ENCODE data around the gene FSD1. TPM values are rescaled to one million over a fixed set of nuclear protein-coding genes. Genes with fewer than 3 reads are reported as not detected.

FSD1 gene
- total RNA-seq, 1 donor from 2014 or later: not detected

GRCh38 chr19:4357921-4358326, 53.5 kb downstream of the FSD1 start:
- DNase-seq: no peak
- no peak for ATAC-seq (ENCODE audit: poor library complexity)
- intact Hi-C loops (cut with DNase I): no loop called here

DNA sequence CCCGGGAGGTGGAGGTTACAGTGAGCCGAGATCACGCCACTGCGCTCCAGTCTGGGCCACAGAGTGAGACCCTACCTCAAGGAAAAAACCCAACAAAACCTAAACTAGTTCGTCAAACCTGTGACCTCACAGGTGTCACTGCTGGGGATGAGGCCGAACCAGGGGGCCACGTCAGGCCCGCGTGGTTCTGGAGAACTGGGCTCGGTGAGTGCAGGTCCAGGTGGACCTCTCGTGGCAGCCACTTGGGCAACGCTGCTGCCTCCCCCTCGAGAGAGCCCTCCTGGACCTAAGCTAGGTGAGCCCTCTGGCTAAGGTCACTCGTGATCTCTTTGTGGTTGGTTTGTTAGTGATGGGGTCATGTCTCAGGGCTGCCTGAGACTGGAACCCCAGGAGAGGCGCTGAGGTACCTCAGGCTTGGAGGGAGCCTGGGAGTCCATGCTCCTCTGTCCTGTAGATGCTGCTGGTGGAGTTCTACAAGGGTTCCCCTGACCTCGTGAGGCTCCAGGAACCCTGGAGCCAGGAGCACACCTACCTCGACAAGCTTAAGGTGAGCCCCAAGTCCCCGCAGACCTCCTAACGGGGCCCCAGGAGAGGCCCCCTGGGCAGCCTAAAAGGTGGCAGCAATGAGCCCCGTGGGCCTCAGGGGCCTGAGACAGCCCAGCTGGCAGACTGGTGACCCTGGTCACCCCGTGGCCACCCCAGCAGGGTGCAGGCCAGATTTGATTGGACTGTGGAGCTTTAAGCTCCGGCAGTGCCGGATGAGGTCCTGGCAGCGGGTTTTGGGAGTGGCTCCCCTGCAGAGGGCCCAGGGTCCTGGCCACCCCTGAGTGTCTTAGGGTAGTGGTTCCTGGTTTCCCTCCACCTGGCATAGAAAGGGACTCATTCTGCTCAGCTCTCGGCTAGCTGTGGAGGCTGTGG, 54.6 kb downstream of the FSD1 start:
- ATAC-seq (ENCODE audit: poor library complexity) (no peak), DNase-seq (no peak)
- intact Hi-C loops (cut with DNase I): no loop called here

DNA sequence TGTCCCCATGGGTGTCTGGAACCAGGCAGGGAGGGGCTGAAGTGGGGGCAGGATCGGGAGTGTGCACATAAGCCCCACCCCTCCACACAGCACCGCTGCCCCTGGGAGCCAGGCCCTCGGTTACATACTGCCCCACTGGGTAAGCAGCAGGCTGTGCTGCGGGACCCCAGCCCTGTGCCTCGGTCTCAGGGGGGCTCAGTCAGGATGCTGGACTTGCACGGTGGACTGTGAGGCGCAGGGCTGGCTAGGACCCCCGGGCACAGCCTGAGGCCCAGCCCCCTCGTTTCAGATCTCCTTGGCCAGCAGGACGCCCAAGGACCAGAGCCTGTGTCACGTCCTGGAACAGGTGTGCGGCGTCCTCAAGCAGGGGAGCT, 55.2 kb downstream of the FSD1 start:
- ATAC-seq (ENCODE audit: poor library complexity) (no peak), DNase-seq (no peak)
- intact Hi-C loops (cut with DNase I): no loop called here

DNA sequence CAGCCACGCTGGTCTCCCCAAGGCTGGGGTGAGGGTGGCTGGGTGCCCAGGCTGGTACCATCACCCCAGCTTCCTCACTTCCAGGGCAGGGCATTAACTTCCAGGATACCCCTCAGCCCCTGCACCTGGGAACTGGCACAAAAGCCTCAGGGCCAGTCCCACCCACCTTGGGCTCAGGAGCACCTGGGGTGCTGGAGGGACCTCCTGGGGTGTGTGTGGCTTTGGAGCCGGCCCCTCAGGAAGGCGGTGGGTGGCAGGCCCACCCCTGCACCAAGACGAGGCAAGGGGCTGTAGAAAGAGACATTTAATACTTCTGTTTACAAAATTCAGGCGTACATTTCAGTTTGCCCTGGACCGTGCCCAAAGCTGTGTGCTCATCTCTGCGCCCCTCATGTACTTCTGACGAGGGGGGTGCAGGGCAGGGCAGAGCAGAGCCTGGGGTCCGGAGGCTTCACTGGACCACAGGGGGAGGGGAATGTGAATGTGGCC, 55.7 kb downstream of the FSD1 start:
- intact Hi-C loops (cut with DNase I): no loop called here
- DNase-seq (no peak), ATAC-seq (ENCODE audit: poor library complexity) (no peak)

GRCh38 chr19:4360641-4361151, 56.3 kb downstream of the FSD1 start:
- ATAC-seq (ENCODE audit: poor library complexity) (no peak), DNase-seq (no peak)
- intact Hi-C loops (cut with DNase I): no loop called here

DNA sequence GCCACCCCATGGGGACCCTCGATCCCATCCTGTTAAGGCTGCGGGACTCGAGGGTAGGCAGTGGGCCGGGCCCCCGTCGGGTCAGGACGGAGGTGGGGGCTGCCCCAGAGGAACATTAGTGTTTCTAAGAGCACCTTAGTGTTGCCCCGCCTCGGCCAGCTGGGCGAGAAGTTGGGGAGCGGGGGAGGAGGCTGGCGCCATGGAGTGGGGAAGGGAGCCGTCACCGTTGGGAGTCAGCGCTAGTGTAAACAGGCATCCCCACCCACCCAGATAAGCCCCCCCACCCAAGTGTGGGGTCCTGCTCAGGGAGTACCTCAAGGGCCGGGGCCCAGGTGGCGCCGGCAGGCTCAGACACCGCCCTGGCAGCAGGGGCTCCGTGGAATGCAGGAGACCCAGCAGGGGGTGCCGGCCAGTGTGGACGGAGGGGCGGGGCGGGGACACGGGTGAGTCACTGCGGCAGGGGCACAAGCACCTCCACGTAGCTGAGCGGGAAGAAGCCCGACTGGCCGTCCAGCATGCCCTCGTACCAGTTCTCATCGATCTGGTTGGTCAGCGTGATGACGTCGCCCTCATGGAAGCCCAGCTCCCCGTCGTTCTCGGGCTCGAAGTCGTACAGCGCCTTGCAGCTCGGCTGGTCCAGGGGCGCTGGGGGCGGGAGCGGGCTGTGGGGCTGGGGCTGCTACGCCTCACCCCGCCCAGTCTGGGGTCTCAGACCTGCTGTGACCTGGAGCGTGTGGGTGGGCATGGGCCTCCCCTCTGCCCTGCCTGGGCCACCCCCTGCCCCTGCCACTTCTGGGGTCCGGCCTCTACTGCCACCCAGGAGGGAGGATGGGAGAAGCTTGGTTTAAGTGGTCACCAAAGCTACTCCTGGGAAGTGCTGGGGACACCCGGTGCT, 57.0 kb downstream of the FSD1 start:
- ATAC-seq (ENCODE audit: poor library complexity) (no peak), DNase-seq (no peak)
- intact Hi-C loops (cut with DNase I): no loop called here

- intact Hi-C loops (cut with DNase I): no loop called here
Measured at GRCh38 chr19:4362101-4362828, 57.9 kb downstream of the FSD1 start.

GRCh38 chr19:4362831-4363545, 58.6 kb downstream of the FSD1 start:
- intact Hi-C loops (cut with DNase I): no loop called here
- no peak for ATAC-seq (ENCODE audit: poor library complexity)
- DNase-seq: no peak

More at GRCh38 chr19:4362101-4362828, 57.9 kb downstream of the FSD1 start:
- ATAC-seq (ENCODE audit: poor library complexity): no peak
- DNase-seq: no peak

- intact Hi-C loops (cut with DNase I): no loop called here
- ATAC-seq (ENCODE audit: poor library complexity) (no peak), DNase-seq (no peak)
Measured at GRCh38 chr19:4363571-4364304, 59.3 kb downstream of the FSD1 start.

- ATAC-seq (ENCODE audit: poor library complexity) (no peak), DNase-seq (no peak)
Measured at GRCh38 chr19:4365341-4365740, 60.9 kb downstream of the FSD1 start.

GRCh38 chr19:4365791-4366665, 61.6 kb downstream of the FSD1 start:
- ATAC-seq (ENCODE audit: poor library complexity) (no peak), DNase-seq (no peak)
- intact Hi-C loops (cut with DNase I): no loop called here

More at GRCh38 chr19:4365341-4365740, 60.9 kb downstream of the FSD1 start:
- intact Hi-C loops (cut with DNase I): no loop called here

DNA sequence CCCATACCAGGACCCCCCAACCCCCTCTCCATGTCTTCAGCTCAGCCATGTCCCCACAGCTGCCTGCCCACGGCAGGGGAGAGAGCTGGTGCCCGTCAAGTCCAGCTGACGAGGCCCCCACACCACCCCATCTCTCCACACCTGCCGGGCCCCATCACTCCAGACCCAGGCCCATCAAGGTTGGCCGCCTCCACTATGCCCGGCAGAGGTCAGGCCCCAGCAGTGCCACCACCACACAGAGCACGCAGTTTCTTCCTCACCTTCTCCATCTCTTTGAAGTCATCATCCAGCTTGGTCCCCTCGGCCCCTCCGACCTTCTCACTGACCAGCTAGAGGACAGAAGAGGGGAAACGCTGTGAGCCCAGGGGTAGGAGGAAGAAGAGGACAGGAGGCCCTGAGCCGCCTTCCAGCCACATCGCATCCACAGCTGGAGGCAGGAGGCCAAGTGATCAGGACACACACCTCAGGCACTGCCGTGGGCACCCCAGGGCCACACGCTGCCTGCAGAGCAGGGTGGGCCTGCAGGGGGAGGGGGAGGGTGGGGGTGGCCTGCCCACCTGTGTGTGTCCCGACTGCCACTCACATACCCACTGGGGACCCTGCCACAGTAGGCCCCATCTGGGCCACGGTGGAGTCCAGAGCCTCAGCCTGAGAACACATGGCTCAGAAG, 62.4 kb downstream of the FSD1 start:
- ATAC-seq (ENCODE audit: poor library complexity): no peak
- DNase-seq: no peak
- intact Hi-C loops (cut with DNase I): no loop called here

GRCh38 chr19:4367336-4367723, 62.9 kb downstream of the FSD1 start:
- ATAC-seq (ENCODE audit: poor library complexity) (no peak), DNase-seq (no peak)
- intact Hi-C loops (cut with DNase I): no loop called here

DNA sequence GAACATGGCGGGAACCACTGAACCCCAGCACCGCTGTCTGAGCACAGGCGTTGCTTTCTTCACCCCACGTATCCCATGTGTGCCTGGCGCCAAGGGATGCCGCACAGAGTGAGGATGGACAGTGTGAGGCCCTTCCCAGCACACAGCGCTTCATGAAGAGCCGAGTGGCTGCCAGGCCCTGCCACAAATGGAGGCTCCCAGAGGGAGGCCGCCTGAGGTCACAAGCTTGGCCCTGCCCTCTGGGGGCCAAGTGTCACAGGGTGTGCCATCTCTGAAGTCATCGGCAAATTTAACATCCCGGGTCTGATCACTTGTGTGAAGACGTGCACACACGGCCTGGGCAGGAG, 63.4 kb downstream of the FSD1 start:
- ATAC-seq (ENCODE audit: poor library complexity) (no peak), DNase-seq (no peak)
- intact Hi-C loops (cut with DNase I): no loop called here

- no peak for DNase-seq
- peak; percentile 13 for ATAC-seq (ENCODE audit: poor library complexity)
- intact Hi-C loops (cut with DNase I): no loop called here
Measured at GRCh38 chr19:4368128-4368820, 63.9 kb downstream of the FSD1 start.
